Mucosa of gallbladder (tissue), 1 donor: ENCODE data around the gene CNTN2. TPM values are rescaled to one million over a fixed set of nuclear protein-coding genes. Genes with fewer than 3 reads are reported as not detected.

Source experiments
- DNase-seq: peaks from one replicate; pipeline ENCODE4 v3.0.0-alpha.2; 2020; ENCODE audit warnings: low spot score
- total RNA-seq: library from RNA; stranded (reverse); gene quantifications from one replicate; pipeline ENCODE4 v1.2.1, GENCODE V29; 2021
- donor health status: DM: no; HTN: no; CAD: no.

Gene CNTN2
- total RNA-seq, 1 donor from 2014 or later: 0.78 TPM

DNA sequence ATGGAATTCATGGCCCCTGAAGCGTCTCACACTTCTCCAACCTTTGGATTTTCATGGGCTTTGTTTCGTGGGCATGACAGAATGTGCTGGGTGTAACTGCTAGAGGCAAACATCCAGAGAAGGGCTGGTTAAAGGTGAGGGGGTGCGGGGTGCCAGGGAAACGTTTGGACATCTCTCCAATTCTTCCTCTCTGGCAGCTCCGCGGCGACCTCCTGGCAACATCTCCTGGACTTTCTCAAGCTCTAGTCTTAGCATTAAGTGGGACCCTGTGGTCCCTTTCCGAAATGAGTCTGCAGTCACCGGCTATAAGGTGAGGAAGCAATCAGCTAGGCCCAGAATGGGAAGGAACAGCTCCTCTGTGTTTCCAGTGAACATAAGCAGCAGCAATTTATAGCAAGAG lies 29.3 kb downstream of the CNTN2 start:
- DNase-seq: no peak

DNA sequence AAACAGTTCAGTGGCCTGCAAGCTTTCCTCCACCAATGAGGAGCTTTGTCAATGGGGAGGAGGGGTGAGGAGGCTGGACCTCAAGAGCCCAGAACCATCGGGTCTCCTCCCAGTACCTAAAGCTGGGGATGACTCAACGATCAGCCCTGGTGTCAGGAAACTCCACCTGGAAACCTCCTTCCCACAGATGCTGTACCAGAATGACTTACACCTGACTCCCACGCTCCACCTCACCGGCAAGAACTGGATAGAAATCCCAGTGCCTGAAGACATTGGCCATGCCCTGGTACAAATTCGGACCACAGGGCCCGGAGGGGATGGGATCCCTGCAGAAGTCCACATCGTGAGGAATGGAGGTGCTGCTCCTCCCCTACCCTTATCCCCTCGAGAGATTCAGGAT lies 29.9 kb downstream of the CNTN2 start:
- DNase-seq: no peak

DNA sequence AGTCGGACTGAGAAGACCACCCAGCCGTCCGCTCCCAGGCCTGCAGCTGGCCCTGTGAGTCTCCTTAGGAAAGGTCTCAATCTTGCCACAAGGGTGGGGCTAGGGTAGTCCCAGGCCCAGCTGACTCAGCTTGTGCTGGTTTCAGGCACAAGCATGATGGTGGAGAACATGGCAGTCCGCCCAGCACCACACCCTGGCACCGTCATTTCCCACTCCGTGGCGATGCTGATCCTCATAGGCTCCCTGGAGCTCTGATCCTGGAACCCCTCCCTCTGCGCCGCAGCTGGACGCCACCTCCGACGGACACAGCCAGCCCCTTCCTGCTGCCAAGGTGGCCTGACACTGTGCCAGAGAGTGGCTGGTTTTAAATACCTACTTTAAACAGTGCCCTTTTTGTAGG lies 30.5 kb downstream of the CNTN2 start:
- no peak for DNase-seq

DNA sequence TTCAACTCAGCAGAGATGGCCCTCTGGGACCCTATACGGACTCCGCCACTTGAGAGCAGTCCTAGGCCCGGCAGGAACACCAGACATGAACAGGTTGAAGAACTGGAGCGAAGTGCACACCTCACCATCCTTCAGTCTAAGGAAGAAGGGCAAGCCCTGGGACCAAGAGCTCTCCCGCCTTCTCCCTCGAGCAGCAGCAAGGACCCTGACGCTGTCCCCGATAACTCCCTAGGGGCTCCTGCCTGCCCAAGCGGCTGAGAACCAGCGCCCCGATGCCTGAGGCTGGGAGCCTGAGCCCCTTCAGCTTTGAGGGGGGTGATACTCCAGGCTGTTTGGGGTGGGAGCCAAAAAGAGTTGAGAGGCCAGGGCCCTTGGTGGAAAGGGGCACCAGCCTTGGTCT lies 31.1 kb downstream of the CNTN2 start:
- no peak for DNase-seq

DNA sequence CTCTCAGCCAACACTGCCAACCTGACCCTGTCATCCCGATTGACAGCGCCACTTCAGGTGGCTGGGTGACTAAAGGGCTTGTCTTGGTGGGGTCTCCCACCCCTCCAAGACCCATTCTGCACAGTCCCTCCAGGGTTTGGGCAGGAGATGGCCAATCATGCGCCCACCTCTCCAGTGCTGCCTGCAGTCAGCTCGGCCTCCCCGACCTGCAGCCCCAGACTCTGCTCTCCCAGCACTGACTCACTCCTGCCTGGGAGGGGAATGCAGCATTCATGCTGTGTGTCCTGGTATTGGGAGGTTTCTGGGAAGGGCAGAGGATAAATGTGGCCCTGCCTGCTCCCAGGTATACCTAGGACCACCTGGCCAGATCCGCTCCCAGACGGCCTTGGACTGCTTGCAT lies 31.5 kb downstream of the CNTN2 start:
- no peak for DNase-seq

DNA sequence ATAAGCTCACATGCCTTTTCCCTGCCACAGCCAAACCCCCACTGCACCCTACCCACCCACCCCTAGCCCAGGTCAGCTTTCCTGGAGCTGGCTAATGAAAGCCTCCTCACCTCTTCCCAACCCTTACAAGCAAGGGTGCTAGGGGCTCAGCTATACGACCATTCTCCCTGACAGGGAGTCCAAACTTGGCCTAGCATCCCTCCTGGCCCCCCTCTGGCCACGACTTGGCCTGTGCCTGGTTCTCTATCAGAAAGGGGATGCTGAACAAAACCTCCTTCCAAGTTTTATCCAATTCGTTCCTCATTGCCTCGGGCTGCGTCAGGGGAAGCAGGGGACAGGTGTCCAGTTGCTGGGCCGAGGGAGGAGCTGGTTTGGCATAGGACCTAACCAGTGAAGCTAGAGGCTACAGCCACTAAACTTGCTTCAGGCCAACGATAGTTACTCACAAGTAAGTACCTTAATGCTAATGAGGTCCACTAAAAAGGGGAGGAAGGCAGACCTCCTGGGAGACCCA lies 32.7 kb downstream of the CNTN2 start:
- no peak for DNase-seq

DNA sequence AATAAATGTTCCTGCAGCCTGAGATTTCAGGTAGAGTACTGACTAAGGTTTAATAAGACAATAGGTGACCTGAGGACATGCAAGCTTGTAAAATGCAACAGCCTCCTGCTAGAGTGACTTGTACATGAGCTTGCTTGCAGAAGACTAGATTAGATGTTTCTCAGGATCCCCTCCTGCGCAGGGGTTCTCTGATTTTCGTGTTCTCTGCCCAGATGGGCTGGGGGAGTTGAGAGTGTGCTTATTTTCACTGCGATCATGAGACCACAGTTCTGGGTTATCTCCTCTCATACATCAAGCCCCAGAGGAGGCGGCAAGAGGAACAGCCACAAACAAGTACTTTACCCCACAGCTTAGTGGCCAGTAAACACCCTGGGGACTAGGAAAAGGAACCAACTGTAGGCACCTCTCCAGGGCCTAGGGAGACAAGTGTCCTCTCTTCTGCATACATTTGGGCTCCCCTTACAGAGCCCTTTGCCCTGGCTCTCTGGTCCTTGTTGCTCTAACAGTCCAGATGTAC lies 33.3 kb downstream of the CNTN2 start:
- DNase-seq: no peak

DNA sequence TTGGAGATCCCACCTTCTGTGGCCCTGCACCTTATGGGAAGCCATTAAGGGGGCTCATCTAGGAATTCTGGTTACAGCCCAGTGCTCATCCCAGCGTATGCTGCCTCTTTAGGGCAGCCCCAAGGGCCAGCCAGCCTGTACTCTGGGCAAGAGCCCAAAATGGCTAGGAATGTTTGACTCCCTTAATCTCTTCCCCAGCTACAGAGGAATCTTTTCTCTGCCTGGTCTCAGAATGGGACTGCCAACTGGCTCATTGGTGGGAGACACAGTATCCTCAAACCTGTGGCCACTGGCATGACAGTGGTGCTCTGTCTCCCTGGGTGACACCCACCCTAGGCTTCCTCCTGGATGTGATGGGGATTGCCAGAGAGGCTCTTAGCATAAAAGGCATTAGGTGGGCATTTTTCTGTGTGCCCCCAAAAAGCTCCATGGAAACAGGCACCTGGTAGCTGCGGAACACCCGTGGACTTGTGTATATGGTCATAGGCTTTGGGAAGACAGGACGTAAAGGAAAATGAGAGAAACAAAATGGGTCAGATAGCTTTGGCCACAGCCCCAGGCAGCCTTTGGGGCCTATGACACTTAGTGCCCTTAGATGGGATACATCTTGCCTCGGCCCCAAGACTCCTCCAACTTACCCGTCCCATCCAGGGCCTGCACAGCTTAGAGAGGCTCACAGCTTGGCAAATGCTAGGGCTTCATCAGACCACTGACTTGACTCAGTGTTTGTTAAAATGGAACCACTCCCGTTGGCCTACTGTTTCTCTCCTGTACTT lies 34.3 kb downstream of the CNTN2 start:
- DNase-seq: no peak

DNA sequence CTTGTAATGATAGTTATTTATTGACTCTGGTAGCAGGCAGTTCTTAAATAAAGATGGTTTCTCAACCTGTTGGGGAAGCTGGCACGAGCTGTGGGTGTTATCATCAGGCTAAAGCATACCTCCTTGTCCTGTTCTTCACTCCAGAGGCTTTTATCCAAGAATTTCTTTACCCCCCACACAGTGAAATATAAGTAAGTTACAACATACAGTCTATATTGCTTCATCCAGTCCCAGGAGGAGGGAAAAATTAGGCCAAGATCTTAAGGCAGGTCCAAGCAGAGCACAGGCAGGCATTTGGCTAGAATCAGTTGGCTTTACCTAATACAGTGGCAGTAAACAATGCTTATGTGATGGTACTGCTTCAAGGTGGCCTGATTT lies 34.9 kb downstream of the CNTN2 start:
- DNase-seq: no peak

DNA sequence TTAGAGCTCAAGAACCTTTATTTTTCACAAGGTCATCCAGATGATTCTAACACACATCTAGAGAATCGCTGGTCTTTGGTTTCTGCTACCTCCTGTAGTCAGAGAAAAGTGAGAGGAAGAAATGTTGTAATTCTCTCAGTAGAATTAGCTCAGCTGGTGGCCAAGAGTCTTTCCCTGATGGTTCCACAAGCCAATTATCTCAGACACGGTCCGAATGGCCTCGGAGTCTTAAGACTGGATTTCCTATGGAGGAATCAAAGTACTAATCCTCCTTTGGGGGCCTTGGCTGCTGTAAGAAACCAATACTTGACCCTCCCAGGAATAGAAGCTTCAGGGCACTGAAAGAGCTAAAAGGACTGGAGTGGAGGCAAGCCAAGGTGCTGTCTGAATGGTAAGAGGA lies 39.4 kb downstream of the CNTN2 start:
- DNase-seq: no peak

DNA sequence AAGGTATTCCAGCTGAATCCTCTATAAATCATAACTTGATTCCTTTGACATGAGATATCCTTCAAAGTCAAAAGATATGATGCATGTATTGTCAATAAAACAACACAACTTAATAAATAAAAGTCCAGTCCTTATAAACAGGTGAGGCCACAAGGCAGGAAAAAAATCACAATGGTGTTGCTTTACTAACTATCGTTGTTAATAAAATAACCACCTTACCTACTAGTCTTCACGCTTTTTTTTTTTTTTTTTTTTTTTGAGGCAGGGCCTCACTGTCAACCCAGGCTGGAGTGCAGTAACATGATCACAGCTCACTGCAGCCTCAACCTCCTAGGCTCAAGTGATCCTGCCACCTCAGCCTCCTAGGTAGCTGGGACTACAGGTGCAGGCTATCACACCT lies 41.3 kb downstream of the CNTN2 start, which contains the start of gene TMEM81:
Gene TMEM81, minus strand, starts transcription at position 101 of the 400 bp plus-strand sequence. CDS start 140 bp downstream, outside the sequence.
- no peak for DNase-seq

DNA sequence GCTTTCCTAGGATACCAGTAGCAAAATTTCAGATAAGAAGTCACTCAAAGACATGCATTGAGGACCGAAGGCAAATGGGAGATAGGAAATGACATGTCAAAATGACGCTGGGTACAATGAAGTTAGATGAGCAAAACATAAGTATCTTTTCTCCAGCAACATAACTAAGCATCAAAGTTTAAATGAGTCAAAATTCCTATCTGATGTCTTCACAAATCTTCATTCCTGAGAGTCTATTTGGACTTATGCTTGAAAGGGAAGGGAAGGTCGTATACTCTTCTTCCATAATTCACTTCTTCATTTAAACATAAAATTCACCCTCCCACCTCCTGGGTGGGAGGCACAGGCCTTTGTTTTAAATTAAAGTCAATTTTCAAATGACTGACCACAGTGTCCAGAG lies 45.3 kb downstream of the CNTN2 start:
- DNase-seq: no peak

DNA sequence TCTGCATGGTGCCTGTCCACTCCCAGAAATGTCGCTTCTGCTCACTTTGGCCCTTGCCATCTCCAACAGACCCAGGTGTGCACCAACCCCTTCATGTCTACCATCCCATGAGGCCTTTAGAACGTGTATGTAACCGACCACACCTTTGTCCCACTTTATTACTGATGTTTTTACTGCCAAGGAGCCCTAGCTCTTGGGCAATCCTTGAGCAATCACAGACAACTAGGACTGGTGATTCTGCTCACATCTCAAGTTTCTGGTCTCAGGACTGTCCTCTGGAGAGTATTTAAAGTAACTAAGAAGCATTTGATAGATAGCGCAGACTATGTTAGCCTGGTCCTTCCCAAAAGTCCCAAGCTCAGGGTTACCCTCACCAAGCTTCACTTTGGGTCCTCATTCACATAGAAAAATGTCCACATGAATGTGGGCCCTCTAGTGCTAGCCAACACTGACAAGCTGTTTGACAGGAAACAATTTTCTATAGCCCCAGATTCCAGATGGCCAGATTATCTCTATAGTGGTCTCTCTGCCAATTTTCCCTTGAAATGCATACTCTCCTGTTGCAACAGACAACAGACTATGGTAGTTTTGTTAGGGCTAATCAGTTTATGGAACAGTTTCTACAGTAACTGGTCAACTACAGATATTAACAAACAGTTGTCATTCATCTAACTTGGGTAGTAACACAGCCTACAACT lies 48.2 kb downstream of the CNTN2 start:
- DNase-seq: no peak

DNA sequence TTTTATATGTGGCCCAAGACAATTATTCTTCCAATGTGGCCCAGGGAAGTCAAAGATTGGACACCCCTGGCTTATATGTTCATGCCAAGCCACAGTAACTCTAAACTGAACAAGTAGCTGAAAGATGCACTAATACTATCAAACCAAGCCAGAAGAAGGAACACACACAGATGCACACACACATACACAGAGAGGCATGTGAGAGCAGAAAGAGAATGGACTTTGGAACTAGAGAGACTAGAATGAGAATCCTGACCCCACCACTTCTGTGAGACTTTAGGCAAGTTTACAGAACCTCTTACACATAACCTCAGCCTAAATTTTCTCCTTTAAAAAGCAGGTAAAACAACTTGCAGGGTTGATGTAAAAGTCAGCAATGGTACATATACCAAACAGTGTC lies 52.4 kb downstream of the CNTN2 start:
- DNase-seq: no peak

DNA sequence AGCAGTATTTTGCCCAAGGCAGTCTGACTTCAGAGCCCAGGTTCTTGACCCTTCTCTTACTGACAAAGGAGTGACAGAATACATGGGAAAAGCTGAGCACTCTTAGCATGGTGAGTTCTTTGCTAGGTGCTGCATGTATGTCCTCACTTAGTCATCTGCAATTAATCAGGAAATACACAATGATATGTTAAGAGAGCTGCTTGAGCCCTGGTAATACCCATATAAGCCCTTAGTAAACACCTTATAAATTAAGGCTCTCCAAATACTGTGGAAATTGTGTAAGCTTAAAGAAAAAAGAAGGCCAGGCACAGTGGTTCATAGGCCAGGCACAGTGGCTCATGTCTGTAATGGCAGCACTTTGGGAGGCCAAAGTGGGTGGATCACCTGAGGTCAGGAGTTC lies 55.2 kb downstream of the CNTN2 start:
- no peak for DNase-seq

DNA sequence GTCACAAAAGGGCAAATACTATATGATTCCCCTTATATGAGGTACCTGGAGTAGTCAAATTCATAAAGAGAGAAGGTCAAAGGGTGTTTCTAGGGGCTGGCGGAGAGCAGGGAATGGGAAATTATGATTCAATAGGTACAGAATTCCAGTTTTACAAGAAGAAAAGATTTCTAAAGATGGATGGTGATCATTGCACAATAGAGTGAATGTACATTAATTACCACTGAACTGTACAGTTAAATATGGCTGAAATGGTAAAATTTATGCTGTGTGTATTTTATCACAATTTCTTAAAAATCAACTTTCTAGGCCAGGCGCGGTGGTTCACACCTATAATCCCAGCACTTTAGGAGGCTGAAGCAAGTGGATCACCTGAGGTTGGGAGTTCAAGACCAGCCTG lies 59.4 kb downstream of the CNTN2 start:
- no peak for DNase-seq

DNA sequence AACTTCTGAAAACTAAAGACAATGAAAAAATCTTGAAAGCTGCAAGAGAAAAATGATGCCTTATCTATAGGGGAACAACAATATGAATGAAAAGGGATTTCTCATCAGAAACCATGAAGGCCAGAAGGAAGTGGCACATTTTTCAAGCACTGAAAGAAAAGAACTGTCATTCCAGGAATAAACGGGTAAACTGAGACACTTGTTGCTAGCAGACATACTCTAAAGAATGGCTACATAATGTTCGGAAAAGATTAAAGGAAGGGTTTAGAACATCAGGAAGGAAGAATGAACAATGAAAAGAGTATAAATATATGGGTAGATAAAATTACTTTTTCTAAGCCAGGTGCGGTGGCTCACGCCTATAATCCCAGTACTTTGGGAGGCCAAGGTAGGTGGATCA lies 64.3 kb downstream of the CNTN2 start:
- DNase-seq: no peak

DNA sequence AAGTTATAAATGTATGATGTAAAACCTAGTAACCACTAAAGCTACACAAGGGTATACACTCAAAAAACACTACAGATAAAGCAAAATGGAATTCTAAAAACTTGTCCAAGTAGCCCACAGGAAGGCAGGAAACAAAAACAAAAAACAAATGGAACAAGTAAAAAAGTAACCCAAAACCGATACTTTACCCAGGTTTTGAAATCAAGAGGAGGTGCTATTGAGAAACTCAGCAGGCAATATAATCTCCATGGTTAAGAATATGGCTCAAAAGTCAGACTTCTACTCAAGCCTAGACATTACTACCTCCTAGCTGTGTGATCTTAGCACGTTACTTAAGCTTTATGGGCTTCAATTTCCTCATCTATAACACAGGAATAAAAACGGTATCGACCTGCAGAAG lies 65.5 kb downstream of the CNTN2 start:
- no peak for DNase-seq

DNA sequence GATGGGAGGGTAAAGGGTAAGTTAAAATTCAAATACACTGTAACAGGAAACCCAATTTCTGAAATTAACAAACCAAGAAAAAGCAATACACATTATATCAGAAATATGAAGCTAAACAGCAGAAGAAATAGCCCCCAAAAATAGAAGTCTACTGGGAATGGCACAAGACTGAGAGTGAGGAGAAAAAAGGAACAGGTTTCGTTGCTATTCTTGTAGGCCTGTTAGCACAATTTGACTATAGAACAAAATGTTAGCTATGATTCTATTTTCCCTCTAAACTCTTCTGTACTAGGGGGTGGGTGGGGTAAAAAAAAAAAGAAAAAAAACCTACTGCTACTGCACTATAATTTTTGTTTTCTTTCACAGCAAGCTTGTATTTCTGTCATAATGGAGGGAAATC lies 66.3 kb downstream of the CNTN2 start:
- DNase-seq: no peak

DNA sequence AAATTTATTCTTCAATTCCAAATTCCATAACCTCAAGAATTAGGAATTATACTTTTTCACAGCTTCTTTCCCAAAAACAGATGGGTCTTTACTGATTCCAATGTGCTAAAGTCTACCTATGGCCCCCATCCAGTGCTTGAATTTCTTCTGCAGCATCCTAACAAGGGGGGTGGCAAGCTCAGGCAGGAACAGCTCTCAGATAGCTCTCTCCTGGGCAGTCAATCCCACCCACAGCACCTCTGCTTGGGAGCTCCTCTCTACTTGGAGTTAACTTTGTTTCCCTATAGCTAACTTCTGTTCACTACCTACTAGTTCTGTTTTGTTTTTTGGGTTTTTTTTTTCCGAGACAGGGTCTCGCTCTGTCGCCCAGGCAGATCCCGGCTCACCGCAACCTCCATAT lies 66.7 kb downstream of the CNTN2 start:
- no peak for DNase-seq

DNA sequence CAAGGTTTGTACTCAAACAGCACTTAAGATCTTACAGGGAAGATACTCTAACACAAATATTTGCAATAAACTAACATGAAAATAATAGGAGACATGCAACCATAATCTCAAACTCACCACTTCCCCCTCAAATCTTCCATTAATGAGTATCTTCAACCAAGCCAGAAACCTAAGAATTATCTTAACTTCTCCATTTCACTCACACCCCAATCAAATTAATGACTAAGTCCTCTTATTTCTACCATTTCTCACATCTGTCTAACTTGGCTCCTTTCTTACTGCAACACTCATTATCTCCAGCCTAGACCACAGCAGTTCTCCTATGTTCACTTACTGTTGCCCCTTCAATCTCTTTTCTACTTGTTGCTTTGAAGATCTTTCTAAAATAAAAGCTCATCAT lies 68.3 kb downstream of the CNTN2 start:
- DNase-seq: no peak

DNA sequence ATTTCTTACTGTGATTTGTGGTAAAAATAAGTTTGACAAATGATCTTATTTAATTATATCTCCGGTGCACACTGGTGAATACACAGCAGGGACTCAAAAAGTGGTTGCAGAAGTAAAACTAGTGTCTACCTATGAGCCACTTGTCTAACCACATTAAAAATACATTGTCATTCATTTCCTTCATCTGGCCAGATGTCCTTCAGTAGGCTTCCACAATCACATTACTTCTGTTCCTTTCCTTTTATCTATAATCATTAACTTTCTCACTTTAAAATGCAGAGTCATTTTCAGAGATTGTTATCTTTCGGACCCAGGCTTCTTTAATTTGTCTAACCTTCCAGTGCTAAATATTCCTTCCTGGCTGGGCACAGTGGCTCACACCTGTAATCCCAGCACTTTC lies 75.7 kb downstream of the CNTN2 start:
- DNase-seq: no peak
